Measurements from ENCODE around the gene LINGO3. TPM values are rescaled to one million over a fixed set of nuclear protein-coding genes. Genes with fewer than 3 reads are reported as not detected.

Gene LINGO3
- total and polyA plus RNA-seq, 2 donors (not counting 1 experiment from before 2014, with no cell fraction given): 1.1 to 3.9 TPM

GRCh38 chr19:2333027-2333806, 25.3 kb upstream of the LINGO3 start:
- 18% methylated on average over 23 of the region's 27 CpGs for WGBS (ENCODE audit: insufficient coverage)
- H3K9me3 Mint-ChIP-seq (ENCODE audit: insufficient read depth): peaks cover 2% of the 10 kb centered on the region
- peaks cover 0 to 11% (median 0%) of the 10 kb centered on the region in 3 donors for H3K9me3 ChIP-seq (ENCODE audit: control extremely low read depth in 1 of 3, control insufficient read depth in 2 of 3, insufficient read depth in 1 of 3, low read length in 2 of 3)
- no peak overlapping the region for H2AFZ ChIP-seq (ENCODE audit: insufficient read depth, low read depth, low read length, poor library complexity, severe bottlenecking)
- intact Hi-C loops (cut with micrococcal nuclease): loop anchor here (2.0 kb wide), 2 partner anchors 16 to 60 kb away; no protein-coding TSS in a partner anchor
- no peaks in the 10 kb centered on the region for H3K27me3 ChIP-seq (replicated peaks in 1 of 4; ENCODE audit: control extremely low read depth in 1 of 4, control insufficient read depth in 3 of 4, insufficient read depth in 4 of 4, low read length in 3 of 4)
- DNase-seq (peak; percentile 43), ATAC-seq (ENCODE audit: low read depth) (no peak)
- peaks cover 40% of the 10 kb centered on the region for H4K20me1 ChIP-seq (ENCODE audit: control insufficient read depth, insufficient read depth, low read length, poor library complexity, severe bottlenecking)
- POLR2A ChIA-PET: interaction anchor here (0.5 to 2.8 kb wide), 15 partner anchors 10 to 349 kb away, joined by 3 to 19 read pairs (median 4); partner anchors contain the start of gene TMPRSS9
- H3K4me3 Mint-ChIP-seq: peak overlapping the region; percentile 78
- H3K27ac Mint-ChIP-seq: peak overlapping the region; percentile 88
- peaks cover 66% of the 10 kb centered on the region for H3K4me1 Mint-ChIP-seq
- H3K27ac ChIP-seq (ENCODE audit: low read length in 2 of 2): peak overlapping the region; percentile 91 to 97
- H3K27me3 Mint-ChIP-seq: no peaks in the 10 kb centered on the region
- TF ChIP-seq EZH2 (IDR thresholded peaks at IDR 0.05; ENCODE audit: borderline replicate concordance, insufficient read depth, low read depth, low read length, poor library complexity, severe bottlenecking) (no peak), CTCF (IDR thresholded peaks at IDR 0.05) (no peak)
- peaks cover 0 to 30% of the 10 kb centered on the region in 2 experiments for H3K36me3 ChIP-seq (replicated peaks in 1 of 2; ENCODE audit: control extremely low read depth in 1 of 2, control insufficient read depth in 1 of 2, extremely low read depth in 1 of 2, insufficient read depth in 2 of 2, low read length in 1 of 2)
- peak overlapping the region in 4 of 5 experiments; percentile 24 to 55 (median 42) for H3K4me3 ChIP-seq (ENCODE audit: control extremely low read depth in 1 of 5, extremely low read depth in 1 of 5, insufficient read depth in 1 of 5, low read depth in 2 of 5, low read length in 4 of 5)
- H3K79me2 ChIP-seq (ENCODE audit: control insufficient read depth, insufficient read depth, low read length): peaks cover 99% of the 10 kb centered on the region
- CTCF ChIA-PET: interaction anchor here (0.7 to 2.6 kb wide), 5 partner anchors 17 to 69 kb away, joined by 3 to 17 read pairs (median 3); no protein-coding TSS in a partner anchor
- peaks cover 47 to 56% of the 10 kb centered on the region in 2 donors for H3K4me1 ChIP-seq (ENCODE audit: control insufficient read depth in 2 of 2, insufficient read depth in 2 of 2, low read length in 2 of 2)
- peak overlapping the region; percentile 56 for H3K9ac ChIP-seq (ENCODE audit: low read length)
- peak overlapping the region; percentile 94 for H3K4me2 ChIP-seq (replicated peaks; ENCODE audit: low read depth, low read length, poor library complexity, severe bottlenecking)
